ENCODE measurements around the gene GPR55. TPM values are rescaled to one million over a fixed set of nuclear protein-coding genes. Genes with fewer than 3 reads are reported as not detected.

Gene GPR55
- total RNA-seq, 2 donors from 2014 or later = not detected

- H3K27ac ChIP-seq = no peak overlapping the region
- H3K27me3 ChIP-seq (replicated peaks; ENCODE audit: insufficient read depth) = no peaks in the 10 kb centered on the region
- H3K9me3 ChIP-seq = no peaks in the 10 kb centered on the region
- H3K36me3 ChIP-seq = no peaks in the 10 kb centered on the region
- ATAC-seq (ENCODE audit: insufficient number of reproducible peaks, low FRiP score, low read depth) = no peak
- no peak overlapping the region for H3K4me3 ChIP-seq
- no peak for DNase-seq (ENCODE audit: low spot score)
- no peaks in the 10 kb centered on the region for H3K4me1 ChIP-seq (ENCODE audit: control insufficient read depth in 1 of 2, low read depth in 2 of 2)
- no peak for TF ChIP-seq CTCF (IDR thresholded peaks at IDR 0.05)
Observed at GRCh38 chr2:230889911-230890601, 35.0 kb downstream of the GPR55 start.

GRCh38 chr2:230888824-230889400 lies 36.1 kb downstream of the GPR55 start:
- no peak for TF ChIP-seq CTCF (IDR thresholded peaks at IDR 0.05)
- Histone ChIP-seq H3K4me1 (ENCODE audit: control insufficient read depth in 1 of 2, low read depth in 2 of 2) (no peaks in the 10 kb centered on the region), H3K36me3 (no peaks in the 10 kb centered on the region), H3K27me3 (replicated peaks; ENCODE audit: insufficient read depth) (no peaks in the 10 kb centered on the region), H3K9me3 (no peaks in the 10 kb centered on the region), H3K4me3 (no peak overlapping the region), H3K27ac (no peak overlapping the region)
- DNase-seq (ENCODE audit: low spot score) (no peak), ATAC-seq (ENCODE audit: insufficient number of reproducible peaks, low FRiP score, low read depth) (no peak)

GRCh38 chr2:230887342-230887741 lies 37.7 kb downstream of the GPR55 start:
- Histone ChIP-seq H3K36me3 (no peaks in the 10 kb centered on the region), H3K9me3 (no peaks in the 10 kb centered on the region), H3K27ac (no peak overlapping the region), H3K4me1 (ENCODE audit: control insufficient read depth in 1 of 2, low read depth in 2 of 2) (no peaks in the 10 kb centered on the region), H3K27me3 (replicated peaks; ENCODE audit: insufficient read depth) (no peaks in the 10 kb centered on the region), H3K4me3 (no peak overlapping the region)
- no peak for ATAC-seq (ENCODE audit: insufficient number of reproducible peaks, low FRiP score, low read depth)
- no peak for DNase-seq (ENCODE audit: low spot score)
- TF ChIP-seq CTCF (IDR thresholded peaks at IDR 0.05) = no peak

GRCh38 chr2:230886671-230887071 lies 38.4 kb downstream of the GPR55 start:
- TF ChIP-seq CTCF (IDR thresholded peaks at IDR 0.05) = no peak

GRCh38 chr2:230886206-230886605 lies 38.8 kb downstream of the GPR55 start:
- no peaks in the 10 kb centered on the region for H3K27me3 ChIP-seq (replicated peaks; ENCODE audit: insufficient read depth)
- ATAC-seq (ENCODE audit: insufficient number of reproducible peaks, low FRiP score, low read depth) = no peak
- H3K36me3 ChIP-seq = no peaks in the 10 kb centered on the region
- no peak for DNase-seq (ENCODE audit: low spot score)
- no peak overlapping the region for H3K4me3 ChIP-seq
- no peaks in the 10 kb centered on the region for H3K9me3 ChIP-seq
- no peak for TF ChIP-seq CTCF (IDR thresholded peaks at IDR 0.05)
- no peak overlapping the region for H3K27ac ChIP-seq
- H3K4me1 ChIP-seq (ENCODE audit: control insufficient read depth in 1 of 2, low read depth in 2 of 2) = no peaks in the 10 kb centered on the region

More at GRCh38 chr2:230886671-230887071, 38.4 kb downstream of the GPR55 start:
- H3K27ac ChIP-seq = no peak overlapping the region
- no peaks in the 10 kb centered on the region for H3K4me1 ChIP-seq (ENCODE audit: control insufficient read depth in 1 of 2, low read depth in 2 of 2)
- DNase-seq (ENCODE audit: low spot score) (no peak), ATAC-seq (ENCODE audit: insufficient number of reproducible peaks, low FRiP score, low read depth) (no peak)
- H3K4me3 ChIP-seq = no peak overlapping the region
- no peaks in the 10 kb centered on the region for H3K36me3 ChIP-seq
- H3K9me3 ChIP-seq = no peaks in the 10 kb centered on the region
- H3K27me3 ChIP-seq (replicated peaks; ENCODE audit: insufficient read depth) = no peaks in the 10 kb centered on the region
